ENCODE results near the gene ZNF407. TPM values are rescaled to one million over a fixed set of nuclear protein-coding genes. Genes with fewer than 3 reads are reported as not detected.

Gene ZNF407
- total and polyA plus RNA-seq, 2 experiments from 2014 or later: 2.1 to 10.4 TPM

GRCh38 chr18:75075429-75075841, 477.8 kb downstream of the ZNF407 start (continued):
- TF ChIP-seq ZNF462 (CRISPR knock-in tag; IDR thresholded peaks at IDR 0.05) (no peak), ETS1 (IDR thresholded peaks at IDR 0.05) (no peak)

- DNase-seq (ENCODE audit: low spot score) (no peak), ATAC-seq (no peak)
- Mint-ChIP-seq H3K4me1 (peaks cover under 1% of the 10 kb centered on the region; the same call in 1 of the 3 replicates), H3K27ac (no peak overlapping the region), H3K4me3 (no peak overlapping the region), H3K36me3 (ENCODE audit: low read depth) (peaks cover 4% of the 10 kb centered on the region; the same call in 2 of the 3 replicates), H3K27me3 (ENCODE audit: insufficient read depth, low read depth, poor library complexity) (peaks cover 4% of the 10 kb centered on the region), H3K9me3 (peaks cover 24% of the 10 kb centered on the region)
- H4K20me1 ChIP-seq (replicated peaks; ENCODE audit: insufficient read depth): no peaks in the 10 kb centered on the region
- no peaks in the 10 kb centered on the region for H3K4me1 ChIP-seq (ENCODE audit: insufficient read depth)
- H3K4me3 ChIP-seq: no peak overlapping the region
- H3K36me3 ChIP-seq (ENCODE audit: insufficient read depth): no peaks in the 10 kb centered on the region
- H3K9me2 ChIP-seq (ENCODE audit: insufficient read depth): no peaks in the 10 kb centered on the region
- no peaks in the 10 kb centered on the region for H3F3A ChIP-seq (replicated peaks; ENCODE audit: low read depth)
- H3K79me2 ChIP-seq (replicated peaks; ENCODE audit: insufficient read depth): no peaks in the 10 kb centered on the region
- H3K4me2 ChIP-seq: no peak overlapping the region
- H2AFZ ChIP-seq: no peak overlapping the region
- no peaks in the 10 kb centered on the region for H3K27me3 ChIP-seq (ENCODE audit: insufficient read depth)
- no peak overlapping the region for H3K27ac ChIP-seq (ENCODE audit: low read depth)
- TF ChIP-seq ZNF462 (CRISPR knock-in tag; IDR thresholded peaks at IDR 0.05) (no peak), CREB1 (CRISPR knock-in tag; IDR thresholded peaks at IDR 0.05; ENCODE audit: low read depth) (no peak), ZNF331 (CRISPR knock-in tag; IDR thresholded peaks at IDR 0.05; ENCODE audit: low read depth) (no peak), ETS1 (IDR thresholded peaks at IDR 0.05) (no peak), POLR2AphosphoS5 (IDR thresholded peaks at IDR 0.05; ENCODE audit: low read depth) (no peak), EZH2phosphoT487 (IDR thresholded peaks at IDR 0.05; ENCODE audit: unreplicated experiment) (no peak), STAT1 (IDR thresholded peaks at IDR 0.05; ENCODE audit: unreplicated experiment) (no peak)
Observed at GRCh38 chr18:75076286-75076685, 478.6 kb downstream of the ZNF407 start.
